ENCODE results near the gene L3MBTL2. TPM values are rescaled to one million over a fixed set of nuclear protein-coding genes. Genes with fewer than 3 reads are reported as not detected.
A peak's percentile ranks its signal among the peaks of the same experiment; 100 is the strongest.

The L3MBTL2 gene
- total and polyA plus RNA-seq, 9 of the 15 experiments (the other 6 are each of a cell fraction or from before 2014, with no cell fraction given), result 10.3 to 23.1 (median 18.6) TPM

DNA sequence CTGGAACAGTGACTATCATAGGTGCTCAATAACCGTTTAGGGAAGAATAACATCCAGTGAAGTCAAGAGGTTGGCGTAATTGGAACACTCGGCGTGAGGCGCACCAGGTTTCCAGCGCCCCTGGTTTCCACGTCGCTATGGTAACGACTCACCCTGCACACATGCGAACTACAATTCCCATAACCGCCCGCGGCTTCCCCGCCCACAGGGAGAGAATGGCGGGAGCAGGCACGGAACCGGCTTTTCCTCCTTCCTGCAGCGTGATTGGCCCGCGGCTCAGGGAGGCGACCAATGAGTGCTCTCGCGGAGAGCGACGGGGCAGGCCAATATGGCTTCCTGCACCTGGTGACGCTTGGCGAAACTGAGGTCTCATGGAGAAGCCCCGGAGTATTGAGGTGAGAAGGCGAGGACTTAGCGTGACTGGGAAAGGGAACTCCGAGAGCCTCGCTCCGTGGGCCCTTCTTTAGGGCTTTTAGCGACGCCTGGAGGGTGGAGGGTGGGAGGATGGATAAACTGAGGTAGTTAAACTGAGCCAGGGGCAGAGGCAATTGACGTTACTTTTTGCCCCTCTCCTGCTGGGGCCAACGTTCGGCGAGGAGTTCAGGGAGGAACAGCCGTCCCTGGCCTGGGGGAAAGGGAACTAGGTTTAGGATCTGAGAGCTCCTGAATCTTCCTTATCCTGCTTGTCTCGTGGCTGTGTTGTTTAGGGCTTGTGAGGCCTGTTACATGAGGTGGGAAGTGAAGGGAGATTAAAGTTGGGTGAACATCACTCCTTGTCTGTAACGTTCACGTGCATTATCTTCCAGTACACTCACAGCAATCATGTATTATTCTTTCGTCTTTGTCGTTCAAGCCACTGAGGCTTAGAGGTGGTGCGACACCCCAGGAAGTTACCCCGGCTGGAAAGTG, at the start of gene L3MBTL2 (continued):
- TF ChIP-seq, protein P1, sequence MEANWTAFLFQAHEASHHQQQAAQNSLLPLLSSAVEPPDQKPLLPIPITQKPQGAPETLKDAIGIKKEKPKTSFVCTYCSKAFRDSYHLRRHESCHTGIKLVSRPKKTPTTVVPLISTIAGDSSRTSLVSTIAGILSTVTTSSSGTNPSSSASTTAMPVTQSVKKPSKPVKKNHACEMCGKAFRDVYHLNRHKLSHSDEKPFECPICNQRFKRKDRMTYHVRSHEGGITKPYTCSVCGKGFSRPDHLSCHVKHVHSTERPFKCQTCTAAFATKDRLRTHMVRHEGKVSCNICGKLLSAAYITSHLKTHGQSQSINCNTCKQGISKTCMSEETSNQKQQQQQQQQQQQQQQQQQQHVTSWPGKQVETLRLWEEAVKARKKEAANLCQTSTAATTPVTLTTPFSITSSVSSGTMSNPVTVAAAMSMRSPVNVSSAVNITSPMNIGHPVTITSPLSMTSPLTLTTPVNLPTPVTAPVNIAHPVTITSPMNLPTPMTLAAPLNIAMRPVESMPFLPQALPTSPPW (CRISPR knock-in tag; IDR thresholded peaks at IDR 0.05), result no peak
- TF ChIP-seq ZNF253 (CRISPR knock-in tag; conservative IDR thresholded peaks at IDR 0.05) (no peak), KLF10 (CRISPR knock-in tag; IDR thresholded peaks at IDR 0.05) (no peak), ZNF23 (CRISPR knock-in tag; IDR thresholded peaks at IDR 0.05) (no peak), ELF4 (CRISPR knock-in tag; IDR thresholded peaks at IDR 0.05) (no peak), SMAD1 (IDR thresholded peaks at IDR 0.05; ENCODE audit: low read depth, low read length, partially characterized antibody) (peak; percentile 45), EP300 (IDR thresholded peaks at IDR 0.05; ENCODE audit: low read length) (no peak), MXI1 (IDR thresholded peaks at IDR 0.05; ENCODE audit: low read depth, low read length) (peak; percentile 67; the same call in 1 of the 2 replicates), HCFC1 (IDR thresholded peaks at IDR 0.05; ENCODE audit: low read depth, low read length) (peak; percentile 95), ZNF668 (CRISPR knock-in tag; IDR thresholded peaks at IDR 0.05) (no peak), POU5F1 (IDR thresholded peaks at IDR 0.05; ENCODE audit: borderline replicate concordance, low read depth, low read length, partially characterized antibody) (peak; percentile 18), YY1 (IDR thresholded peaks at IDR 0.05; ENCODE audit: borderline replicate concordance in 1 of 3, control insufficient read depth in 1 of 3, extremely low read depth in 1 of 3, insufficient read depth in 3 of 3, insufficient read length in 1 of 3, insufficient replicate concordance in 2 of 3, low read depth in 1 of 3, low read length in 2 of 3) (peak; percentile 74 to 95 (median 93)), CTBP1 (IDR thresholded peaks at IDR 0.05; ENCODE audit: borderline replicate concordance) (no peak), DDX20 (tag; IDR thresholded peaks at IDR 0.05; ENCODE audit: low read depth) (no peak), SAP30 (IDR thresholded peaks at IDR 0.05; ENCODE audit: borderline replicate concordance, insufficient read depth, low read depth, low read length, poor library complexity, severe bottlenecking) (peak; percentile 79), RBM39 (optimal IDR thresholded peaks at IDR 0.05; ENCODE audit: low read depth, low read length) (no peak), MIER1 (IDR thresholded peaks at IDR 0.05; ENCODE audit: low read depth) (no peak), C11orf30 (IDR thresholded peaks at IDR 0.05; ENCODE audit: low read depth) (peak; percentile 87)
- TF ChIP-seq, protein P2, sequence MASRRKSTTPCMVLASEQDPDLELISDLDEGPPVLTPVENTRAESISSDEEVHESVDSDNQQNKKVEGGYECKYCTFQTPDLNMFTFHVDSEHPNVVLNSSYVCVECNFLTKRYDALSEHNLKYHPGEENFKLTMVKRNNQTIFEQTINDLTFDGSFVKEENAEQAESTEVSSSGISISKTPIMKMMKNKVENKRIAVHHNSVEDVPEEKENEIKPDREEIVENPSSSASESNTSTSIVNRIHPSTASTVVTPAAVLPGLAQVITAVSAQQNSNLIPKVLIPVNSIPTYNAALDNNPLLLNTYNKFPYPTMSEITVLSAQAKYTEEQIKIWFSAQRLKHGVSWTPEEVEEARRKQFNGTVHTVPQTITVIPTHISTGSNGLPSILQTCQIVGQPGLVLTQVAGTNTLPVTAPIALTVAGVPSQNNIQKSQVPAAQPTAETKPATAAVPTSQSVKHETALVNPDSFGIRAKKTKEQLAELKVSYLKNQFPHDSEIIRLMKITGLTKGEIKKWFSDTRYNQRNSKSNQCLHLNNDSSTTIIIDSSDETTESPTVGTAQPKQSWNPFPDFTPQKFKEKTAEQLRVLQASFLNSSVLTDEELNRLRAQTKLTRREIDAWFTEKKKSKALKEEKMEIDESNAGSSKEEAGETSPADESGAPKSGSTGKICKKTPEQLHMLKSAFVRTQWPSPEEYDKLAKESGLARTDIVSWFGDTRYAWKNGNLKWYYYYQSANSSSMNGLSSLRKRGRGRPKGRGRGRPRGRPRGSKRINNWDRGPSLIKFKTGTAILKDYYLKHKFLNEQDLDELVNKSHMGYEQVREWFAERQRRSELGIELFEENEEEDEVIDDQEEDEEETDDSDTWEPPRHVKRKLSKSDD (conservative IDR thresholded peaks at IDR 0.05; ENCODE audit: low read length), result no peak
- TF ChIP-seq, protein P3, sequence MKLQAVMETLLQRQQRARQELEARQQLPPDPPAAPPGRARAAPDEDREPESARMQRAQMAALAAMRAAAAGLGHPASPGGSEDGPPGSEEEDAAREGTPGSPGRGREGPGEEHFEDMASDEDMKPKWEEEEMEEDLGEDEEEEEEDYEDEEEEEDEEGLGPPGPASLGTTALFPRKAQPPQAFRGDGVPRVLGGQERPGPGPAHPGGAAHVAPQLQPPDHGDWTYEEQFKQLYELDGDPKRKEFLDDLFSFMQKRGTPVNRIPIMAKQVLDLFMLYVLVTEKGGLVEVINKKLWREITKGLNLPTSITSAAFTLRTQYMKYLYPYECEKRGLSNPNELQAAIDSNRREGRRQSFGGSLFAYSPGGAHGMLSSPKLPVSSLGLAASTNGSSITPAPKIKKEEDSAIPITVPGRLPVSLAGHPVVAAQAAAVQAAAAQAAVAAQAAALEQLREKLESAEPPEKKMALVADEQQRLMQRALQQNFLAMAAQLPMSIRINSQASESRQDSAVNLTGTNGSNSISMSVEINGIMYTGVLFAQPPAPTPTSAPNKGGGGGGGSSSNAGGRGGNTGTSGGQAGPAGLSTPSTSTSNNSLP (IDR thresholded peaks at IDR 0.05; ENCODE audit: borderline replicate concordance, low read depth, low read length), result no peak

Measured in K562 (cell line).